Fibroblast of villous mesenchyme (primary cell): ENCODE measurements around the gene GLT1D1. TPM values are rescaled to one million over a fixed set of nuclear protein-coding genes. Genes with fewer than 3 reads are reported as not detected.

ENCODE experiments used
- DNase-seq: peaks from one replicate; pipeline ENCODE4 v3.0.0-alpha.2; 2010; ENCODE audit warnings: low read depth
- H3K4me3 ChIP-seq: 2 replicates; pipeline ENCODE4 v1.5.1; 2011; ENCODE audit warnings: low read depth, mild to moderate bottlenecking, low read length
- total RNA-seq: library from RNA; depleted of rRNA; stranded (reverse); fragments of >200 nt; gene quantifications from 2 replicates; pipeline ENCODE4 v1.2.3, GENCODE V29; 2012
- TF ChIP-seq, protein P1 (sequence below): IDR thresholded peaks from 2 replicates; pipeline ENCODE4 v1.5.1; 2012; ENCODE audit warnings: low read depth, mild to moderate bottlenecking, low read length; ENCODE audit not compliant: insufficient read depth

The GLT1D1 gene
- total RNA-seq, 1 donor = under 0.01 TPM

DNA sequence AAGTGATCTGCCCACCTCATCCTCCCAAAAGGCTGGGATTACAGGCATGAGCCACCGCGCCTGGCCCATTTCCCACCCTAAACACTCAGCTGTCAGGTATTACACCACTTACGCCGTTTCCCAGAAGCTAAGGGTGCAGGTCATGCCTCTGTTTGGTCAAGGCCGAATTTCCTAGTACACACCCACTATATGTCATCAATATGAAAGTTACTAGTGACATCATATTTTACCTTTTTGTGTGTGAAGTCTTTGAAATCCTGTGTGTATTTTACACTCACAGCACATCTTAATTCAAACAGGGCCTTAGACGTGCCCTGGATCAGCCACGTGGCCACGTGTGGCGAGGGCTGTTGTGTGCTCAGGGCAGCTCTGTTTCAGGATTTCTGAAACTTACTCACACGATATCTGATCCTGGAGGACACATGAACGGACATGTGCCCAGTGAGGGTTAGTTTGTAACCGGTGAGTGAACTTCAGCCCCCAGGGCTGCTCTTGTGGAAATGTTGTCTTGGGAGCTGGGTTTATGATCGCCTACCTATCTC, 51.8 kb downstream of the GLT1D1 start:
- TF ChIP-seq, protein P1, sequence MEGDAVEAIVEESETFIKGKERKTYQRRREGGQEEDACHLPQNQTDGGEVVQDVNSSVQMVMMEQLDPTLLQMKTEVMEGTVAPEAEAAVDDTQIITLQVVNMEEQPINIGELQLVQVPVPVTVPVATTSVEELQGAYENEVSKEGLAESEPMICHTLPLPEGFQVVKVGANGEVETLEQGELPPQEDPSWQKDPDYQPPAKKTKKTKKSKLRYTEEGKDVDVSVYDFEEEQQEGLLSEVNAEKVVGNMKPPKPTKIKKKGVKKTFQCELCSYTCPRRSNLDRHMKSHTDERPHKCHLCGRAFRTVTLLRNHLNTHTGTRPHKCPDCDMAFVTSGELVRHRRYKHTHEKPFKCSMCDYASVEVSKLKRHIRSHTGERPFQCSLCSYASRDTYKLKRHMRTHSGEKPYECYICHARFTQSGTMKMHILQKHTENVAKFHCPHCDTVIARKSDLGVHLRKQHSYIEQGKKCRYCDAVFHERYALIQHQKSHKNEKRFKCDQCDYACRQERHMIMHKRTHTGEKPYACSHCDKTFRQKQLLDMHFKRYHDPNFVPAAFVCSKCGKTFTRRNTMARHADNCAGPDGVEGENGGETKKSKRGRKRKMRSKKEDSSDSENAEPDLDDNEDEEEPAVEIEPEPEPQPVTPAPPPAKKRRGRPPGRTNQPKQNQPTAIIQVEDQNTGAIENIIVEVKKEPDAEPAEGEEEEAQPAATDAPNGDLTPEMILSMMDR = no peak
- DNase-seq = no peak

DNA sequence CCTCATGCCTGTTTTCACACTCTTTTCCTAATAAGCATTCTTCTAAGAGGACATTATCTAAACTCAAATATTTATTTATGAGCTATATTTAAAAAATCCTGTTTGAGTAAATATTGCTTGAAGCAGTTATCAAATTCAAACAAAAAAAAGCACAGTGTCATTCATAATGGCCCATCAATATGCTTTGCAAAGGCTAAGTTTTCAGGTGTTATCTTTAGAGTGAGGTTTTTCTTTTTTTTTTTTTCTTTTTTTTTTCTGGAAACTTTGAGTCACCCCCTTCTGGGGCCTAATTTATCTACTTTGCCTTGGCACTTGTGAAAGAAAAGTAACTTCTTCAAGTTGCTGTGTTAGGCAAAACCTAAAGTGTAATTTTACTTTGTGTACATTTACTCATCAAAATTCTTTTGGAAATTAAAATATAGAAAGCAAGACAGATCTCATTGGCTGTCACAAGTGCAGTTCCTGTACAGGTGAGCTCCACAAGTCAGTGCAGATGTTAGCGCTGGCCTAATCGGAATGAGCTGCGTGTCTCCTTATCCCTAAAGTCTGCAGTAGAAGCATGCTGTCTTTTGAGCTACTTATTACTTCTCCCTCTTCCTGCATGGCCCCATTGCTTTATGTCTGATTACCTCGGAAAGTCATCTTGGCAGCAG, 53.3 kb downstream of the GLT1D1 start:
- TF ChIP-seq, protein P1 = no peak
- no peak overlapping the region for H3K4me3 ChIP-seq
- no peak for DNase-seq

More for the DNA sequence above, 51.8 kb downstream of the GLT1D1 start:
- H3K4me3 ChIP-seq = no peak overlapping the region

DNA sequence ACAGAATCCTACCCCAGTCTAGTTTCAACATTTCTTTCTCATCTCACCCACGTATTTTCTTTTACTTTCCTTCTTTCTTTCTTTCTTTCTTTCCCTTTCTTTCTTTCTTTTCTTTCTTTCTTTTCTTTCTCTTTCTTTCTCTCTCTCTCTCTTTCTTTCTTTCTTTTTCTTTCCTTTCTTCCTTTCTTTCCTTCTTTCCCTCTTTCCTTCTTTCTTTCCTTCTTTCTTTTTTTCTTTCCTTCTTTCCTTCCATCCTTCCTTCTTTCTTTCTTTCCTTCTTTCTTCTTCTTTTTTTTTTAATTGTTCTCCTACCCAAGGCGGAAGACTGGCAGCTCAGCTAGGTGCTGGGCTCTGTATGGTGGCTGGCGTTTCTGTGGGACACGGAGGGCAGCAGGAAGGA, 55.0 kb downstream of the GLT1D1 start:
- DNase-seq = no peak
- TF ChIP-seq, protein P1 = no peak
- H3K4me3 ChIP-seq = no peak overlapping the region

DNA sequence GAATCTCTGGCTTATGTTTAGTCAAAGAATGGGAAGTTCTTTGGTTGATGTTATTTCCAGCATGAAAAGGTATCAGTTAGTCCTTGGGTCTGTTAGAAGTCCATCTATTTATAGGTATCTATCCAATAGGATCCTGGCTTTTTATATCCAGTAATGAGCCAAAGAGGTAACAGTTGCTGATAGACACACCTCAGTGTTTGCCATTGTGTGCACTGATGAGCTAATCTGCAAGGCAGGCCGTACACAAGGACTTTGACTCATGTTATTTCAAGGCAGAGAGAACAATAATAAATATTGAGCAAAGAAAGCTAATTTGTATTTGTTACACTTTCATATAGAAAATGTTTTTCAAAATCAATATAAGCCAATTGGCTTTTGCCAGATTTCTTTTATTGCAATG, 56.4 kb downstream of the GLT1D1 start:
- H3K4me3 ChIP-seq = no peak overlapping the region
- no peak for DNase-seq

DNA sequence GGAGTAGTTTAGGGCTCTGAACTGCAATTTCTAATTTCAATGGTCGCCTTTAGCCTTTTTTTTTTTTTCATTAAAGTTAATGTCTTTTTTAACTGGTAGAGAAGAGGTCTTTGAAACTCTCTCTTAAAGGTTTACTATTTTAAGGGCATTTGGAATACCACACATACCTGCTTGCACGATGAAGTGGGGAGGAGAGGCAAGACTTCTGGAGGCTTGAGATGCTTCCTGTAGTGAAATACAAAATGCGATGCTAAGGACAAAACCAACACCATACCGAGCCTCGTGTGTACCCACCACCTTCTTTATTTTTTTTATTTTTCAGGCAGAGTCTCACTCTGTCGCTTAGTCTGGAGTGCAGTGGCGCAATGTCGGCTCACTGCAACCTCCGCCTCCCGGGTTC, 57.4 kb downstream of the GLT1D1 start:
- TF ChIP-seq, protein P1 = no peak
- DNase-seq = no peak
- no peak overlapping the region for H3K4me3 ChIP-seq

More for the DNA sequence above, 56.4 kb downstream of the GLT1D1 start:
- TF ChIP-seq, protein P1 = no peak

DNA sequence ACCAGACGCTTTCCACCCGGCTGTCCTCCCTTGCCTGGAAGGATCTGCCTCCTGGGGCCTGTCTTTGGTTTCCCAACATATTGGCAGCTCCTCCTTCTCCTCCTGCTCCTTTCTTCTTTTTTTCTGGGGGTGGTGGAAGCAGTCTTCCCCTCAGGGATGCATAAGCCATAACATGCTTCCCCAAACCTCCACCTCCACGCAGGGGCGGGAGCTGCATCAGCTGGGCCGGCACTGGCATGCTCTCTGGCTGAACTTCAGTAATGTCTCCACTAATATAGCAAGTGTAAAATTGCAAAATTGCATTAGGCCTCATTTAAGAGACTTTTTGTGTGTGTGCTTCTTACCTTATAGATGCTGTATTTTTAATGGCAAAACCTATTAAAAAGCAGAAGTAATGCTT, 58.6 kb downstream of the GLT1D1 start:
- no peak for DNase-seq
- no peak overlapping the region for H3K4me3 ChIP-seq
- TF ChIP-seq, protein P1 = no peak

DNA sequence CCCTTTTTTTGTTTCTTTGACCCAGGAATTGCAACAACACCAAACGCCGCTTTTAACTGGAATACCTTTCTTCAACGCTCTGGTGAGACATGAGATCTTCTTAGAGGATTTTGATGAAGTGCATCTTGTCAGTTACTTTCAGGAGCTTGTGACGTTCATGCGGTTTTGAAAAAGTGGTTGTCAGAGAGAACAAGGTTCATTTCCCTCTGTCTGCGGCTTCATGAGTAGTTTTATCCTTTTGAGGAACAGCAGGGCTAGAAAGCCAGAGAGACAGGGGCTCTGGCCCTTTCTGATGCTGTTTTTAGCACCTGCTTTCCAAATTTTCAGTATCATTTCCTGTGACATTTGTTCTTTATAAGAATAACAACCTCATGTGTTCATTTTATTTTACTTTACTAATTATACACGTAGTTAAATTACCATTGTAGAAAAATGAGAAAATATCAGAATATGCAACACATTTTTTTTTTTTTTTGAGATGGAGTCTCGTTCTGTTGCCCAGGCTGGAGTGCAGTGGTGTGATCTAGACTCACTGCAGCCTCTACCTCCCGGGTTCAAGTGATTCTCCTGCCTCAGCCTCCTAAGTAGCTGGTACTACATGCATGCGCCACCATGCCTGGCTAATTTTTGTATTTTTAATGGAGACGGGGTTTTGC, 61.8 kb downstream of the GLT1D1 start:
- TF ChIP-seq, protein P1 = no peak
- DNase-seq = no peak
- H3K4me3 ChIP-seq = no peak overlapping the region
